AML-193 (cell line): ENCODE data around the gene GALNT12.

Experiments
- DNase-seq, 2 experiments: peaks; one replicate each; lab custom pipeline; 2025; lab: John Stamatoyannopoulos, UW

GALNT12 gene

DNA sequence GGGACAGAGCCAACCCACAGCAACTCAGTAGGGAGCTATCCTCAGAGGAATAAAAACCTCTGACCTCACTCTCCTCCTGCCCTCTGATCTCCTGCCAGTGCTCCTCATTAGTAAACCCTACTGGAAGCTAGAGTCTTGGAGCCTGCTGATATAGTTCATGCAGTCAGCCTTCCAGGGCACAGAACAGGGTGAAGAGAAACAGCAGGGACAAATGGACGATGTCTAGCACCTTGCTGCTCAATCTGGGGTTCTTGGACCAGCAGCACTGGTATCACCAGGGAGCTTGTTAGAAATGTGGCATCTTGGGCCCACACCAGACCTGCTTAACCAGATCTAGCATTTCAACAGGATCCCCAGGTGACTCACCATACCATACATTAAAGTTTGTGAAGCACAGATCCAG is 5.5 kb upstream of the GALNT12 start:
- DNase-seq: no peak

DNA sequence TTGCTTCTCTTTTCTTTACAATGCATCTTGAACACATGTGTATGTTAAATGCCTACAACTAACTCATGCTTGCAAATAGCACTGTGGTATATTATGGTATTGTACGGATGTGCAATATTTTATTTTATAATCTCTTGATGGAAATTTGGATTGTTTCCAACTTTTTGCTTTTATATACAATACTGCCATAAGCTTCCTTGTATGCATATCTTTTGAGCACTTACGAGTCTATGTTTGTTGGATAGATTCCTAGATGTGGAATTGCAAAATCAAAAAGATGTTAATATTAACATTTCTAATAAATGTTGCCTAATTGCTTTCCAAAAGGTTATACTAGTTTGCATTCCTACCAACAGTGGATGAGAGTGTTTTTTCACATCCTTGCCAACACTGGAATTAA is 3.4 kb upstream of the GALNT12 start:
- DNase-seq: no peak

DNA sequence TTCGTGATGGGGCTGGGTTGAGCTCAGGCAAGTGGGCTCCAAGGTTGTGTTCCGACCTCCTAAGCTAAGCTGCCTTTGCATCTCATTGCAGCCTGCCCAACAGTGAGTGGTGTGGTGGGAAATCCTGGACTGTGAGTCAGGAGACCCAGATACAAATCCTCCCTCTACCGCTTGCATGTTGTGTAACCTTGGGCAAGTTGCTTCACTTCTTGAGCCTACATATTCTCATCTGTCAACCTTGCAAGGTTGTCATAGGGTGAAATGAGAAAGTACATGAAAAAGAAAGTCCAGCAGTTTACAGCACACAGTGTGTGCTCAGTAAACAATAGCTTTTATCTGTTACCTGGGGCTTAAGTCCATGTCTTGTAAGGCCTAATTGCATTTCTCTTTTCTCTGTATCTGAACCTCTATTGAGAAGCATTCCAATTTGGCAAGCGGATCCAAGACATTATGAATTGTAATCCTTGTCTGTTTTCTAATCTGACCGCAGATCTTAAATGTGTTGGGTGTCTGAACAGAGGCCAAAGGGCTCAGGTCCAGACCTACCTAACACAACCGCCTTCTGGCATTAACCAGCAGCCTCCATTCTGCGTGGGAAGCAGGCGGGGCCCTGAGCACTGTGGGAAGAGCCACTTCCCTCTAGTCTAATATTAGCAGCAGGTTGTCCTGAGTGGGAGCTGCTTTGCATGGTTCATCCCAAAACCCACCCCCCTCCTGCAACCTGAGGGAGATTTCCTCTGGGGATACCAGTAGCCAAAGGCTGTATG is 1.8 kb upstream of the GALNT12 start:
- no peak for DNase-seq

DNA sequence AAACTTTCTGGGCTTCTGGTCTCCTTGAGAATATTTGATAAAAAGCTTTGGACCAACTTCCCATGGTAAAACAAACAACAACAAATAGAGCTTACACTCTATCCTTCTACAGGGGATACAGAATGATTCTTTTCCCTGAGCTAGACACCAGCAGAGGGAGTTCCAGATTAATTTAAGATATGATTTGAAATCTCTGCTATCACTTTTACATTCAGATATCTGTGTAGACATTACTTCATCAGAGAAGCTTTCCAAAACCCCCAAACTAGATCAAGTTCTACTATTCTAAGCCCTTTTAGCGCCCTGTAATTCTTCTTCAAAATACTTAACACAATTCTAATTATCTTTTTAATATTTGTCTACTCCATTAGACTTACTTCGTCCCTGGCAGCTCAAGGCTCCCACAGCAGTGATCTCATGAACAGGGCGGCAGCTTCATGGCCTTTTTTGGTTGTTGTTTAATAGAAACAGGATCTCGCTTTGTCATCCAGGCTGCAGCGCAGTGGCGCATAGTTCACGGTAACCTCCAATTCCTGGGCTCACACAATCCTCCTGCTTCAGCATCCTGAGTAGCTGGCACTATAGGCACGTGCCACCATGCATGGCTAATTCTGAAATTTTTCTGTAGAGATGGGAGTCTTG is 955 bp upstream of the GALNT12 start:
- DNase-seq: no peak

DNA sequence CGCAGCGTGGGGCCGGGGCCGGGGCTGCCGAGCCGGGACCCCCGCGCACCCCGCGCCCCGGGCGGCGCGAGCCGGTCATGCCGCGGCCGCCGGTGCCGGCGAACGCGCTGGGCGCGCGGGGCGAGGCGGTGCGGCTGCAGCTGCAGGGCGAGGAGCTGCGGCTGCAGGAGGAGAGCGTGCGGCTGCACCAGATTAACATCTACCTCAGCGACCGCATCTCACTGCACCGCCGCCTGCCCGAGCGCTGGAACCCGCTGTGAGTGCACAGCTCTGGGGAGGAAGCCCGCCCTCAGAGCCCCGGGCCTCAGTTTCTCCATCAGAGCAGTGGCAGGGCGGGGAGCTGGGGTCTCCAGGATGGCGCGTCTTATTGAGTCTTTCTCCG is 335 bp downstream of the GALNT12 start:
- no peak for DNase-seq

DNA sequence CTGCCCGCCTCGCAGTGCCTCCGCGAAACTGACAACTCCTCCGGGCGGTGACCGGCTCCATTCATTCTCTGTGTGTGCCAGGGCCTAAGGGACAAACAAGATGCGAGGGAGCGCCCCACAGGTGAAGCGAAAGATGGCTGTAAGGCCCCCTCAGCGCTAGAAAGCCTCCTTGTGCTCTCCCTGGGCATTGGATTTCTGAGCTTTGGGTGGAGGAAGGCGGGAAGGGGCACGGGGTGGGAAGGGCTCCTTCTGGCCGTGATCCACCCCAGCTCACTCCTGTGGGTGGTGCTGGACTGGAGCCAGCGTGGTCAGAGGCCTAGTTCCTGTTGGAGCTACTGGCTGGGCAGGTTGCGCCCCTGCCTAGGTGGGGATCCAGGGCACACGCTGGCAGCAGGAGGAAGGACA is 943 bp downstream of the GALNT12 start:
- DNase-seq: no peak

DNA sequence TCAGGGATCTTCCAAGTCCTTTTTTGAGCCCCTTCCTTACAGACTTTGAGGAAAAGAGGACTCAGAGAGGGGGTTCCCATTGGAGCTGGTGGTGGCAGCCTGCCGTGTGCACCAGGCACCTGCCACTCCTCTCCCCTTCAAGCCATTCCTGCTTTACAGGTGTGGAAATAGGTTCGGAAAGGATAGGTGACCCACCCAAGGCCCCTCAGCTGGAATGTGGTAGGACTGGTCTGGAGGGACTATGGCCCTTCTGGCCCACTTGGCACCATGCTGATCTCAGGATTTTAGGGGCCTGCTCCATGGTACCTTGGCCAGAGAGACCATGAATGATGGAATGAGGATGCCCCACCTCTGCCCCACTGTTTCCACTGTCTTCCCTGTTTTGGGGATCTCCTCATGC is 1.4 kb downstream of the GALNT12 start:
- DNase-seq: no peak

DNA sequence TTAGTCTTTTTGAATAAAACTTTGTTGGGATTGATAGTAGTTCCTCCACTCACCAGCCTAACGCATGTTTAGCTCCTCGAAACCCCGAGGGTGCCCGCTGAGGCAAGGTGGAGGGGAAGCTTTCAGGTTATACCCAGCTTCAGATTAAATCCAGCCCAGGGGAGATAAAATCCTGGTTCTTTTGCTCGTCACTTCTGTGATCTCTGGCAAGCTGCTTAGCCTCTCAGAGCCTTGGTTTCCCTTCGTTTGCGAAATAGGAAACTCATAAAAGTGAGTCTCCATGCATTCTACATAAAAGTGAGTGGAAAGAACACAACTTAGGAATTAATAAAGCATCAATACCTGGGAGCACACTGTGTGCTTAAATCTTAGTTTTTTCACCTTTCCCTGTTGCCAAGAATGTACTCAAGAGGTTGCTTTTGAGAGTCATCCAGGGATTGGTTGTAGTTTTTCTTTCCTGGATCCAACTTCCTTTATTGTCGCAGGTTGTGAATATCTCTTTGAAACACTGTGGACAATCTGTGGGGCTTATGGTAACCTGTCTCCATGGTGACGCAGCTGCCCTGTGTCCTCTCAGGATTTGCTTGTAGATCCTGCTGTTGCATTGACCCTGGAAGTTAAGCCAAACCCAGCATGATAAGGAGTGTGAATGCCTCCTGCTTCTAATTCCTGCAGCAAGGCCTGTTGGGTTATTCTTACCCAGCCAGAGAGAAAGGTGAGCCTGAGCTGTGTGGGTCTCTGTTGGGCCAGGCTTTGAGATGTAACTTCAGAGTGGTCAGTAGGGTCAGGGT is 2.0 kb downstream of the GALNT12 start:
- DNase-seq: no peak

DNA sequence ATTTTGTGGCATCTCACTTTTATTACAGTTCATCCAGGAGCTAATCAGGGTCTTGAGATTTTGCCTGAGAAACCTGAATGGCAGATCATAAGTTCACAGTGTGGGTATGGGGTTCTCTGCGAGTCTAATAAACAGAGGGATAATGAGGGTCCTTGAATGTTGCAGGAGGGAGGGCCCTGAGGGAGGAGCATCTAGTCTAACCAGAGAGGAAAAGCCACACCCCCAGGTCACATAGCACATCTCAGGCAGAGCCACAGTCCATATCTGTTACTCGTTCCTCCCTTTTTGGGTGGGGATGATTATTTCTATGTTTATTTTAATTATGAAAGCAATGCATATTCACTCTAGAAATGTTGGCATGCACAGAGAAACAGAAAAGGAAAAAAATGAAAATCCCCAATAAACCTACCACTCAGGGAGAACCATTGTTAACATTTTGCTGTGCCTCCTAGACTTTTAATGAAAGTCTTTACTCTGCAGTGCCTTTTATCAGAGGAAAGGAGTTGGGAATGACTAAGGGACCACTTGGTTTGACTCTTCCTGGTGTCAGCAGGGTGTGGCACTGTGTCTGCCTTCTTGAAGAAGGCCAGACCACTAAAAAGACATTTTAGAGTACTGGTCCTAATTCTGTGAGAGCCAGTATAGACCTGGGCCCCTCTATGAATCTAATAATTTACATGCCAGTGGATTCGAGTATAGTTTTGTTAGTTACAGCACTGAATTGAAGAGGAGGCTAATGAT is 2.8 kb downstream of the GALNT12 start:
- DNase-seq: no peak

DNA sequence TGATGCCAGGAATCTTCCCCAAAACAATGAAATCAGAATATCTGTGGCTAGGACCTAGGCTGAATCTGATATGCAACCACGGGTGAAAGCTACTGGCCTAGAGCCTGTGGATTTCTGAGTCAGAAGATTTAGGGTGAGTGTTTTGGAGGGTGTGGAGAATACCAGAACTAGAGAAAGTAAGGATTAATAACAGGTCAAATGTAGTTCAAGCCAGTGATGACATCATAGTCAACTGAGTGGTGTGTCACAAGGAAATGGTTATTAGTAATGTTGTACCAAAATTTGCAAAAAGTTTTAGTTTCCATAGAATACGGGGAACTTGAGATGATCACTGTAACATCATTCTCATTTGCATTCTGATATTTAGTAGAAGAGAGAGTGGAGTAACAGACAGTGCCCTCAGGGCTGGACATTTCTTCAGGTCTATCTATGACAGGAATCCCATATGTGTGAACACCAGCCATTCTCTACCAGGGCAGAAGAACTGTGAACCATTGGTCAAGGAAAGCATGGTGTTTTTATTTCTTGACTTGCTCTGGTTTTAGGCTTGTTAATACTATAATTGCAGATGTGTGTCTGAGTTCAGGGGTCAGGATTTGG is 3.7 kb downstream of the GALNT12 start:
- DNase-seq: no peak

DNA sequence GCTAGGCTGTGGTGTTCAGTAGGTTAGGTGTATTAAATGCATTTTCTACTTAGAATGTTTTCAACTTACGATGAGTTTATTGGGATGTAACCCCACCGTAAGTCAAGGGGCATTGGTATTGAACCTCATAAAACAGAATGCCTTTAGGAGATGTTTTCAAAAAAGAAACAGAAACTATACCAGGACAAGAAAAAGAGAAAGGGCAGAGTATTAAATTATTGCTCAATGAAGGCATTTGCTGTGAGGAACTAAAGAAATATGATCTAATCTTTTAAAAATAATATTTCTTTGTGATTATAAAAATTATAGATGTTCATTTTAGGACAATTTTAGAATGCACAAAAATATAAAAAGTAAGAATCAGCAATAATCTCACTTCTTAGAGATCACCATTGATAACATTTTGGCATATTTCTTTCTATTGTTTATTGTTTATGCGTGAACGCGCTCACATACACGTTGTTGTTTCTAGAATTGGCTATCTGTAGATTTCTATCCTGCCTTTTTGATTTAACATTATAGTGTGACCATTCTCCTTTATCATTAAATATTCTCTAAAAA is 8.0 kb downstream of the GALNT12 start:
- no peak for DNase-seq

DNA sequence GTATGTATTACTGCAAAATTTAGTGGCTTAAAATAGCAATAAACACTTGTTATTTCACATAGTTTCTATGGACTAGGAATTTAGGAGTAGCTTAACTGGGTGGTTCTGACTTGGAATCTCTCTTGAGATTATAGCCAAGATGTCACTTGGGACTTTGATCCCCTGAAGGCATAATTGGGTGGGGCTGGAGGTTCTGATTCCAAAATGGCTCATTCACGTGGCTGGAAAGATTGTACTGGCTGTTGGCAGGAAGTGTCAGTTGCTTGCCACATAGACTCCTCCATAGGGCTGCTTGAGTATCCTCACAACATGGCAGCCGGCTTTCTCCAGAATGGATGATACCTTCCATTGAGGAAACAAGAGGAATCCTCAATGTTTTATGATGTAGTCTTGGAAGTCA is 11.3 kb downstream of the GALNT12 start:
- no peak for DNase-seq

DNA sequence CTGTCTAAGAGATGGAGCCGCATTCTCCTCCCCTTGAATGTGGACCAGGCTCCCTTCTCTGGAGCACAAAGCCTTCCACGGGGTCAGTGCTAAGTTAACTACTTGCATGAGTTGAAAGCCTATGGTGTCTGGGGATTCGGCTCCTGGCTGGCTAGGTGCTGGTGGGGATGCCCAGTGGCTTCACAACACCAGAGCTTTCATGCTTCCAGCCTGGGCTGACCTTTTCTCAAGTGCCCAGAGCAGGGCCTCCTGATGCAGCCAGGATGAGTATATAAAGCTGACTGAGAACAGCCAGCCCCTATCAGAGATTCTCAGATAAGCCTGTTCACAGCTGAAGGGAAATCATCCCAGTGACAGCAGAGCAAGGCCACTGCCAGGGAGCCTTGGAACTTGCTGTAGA is 11.8 kb downstream of the GALNT12 start:
- no peak for DNase-seq

DNA sequence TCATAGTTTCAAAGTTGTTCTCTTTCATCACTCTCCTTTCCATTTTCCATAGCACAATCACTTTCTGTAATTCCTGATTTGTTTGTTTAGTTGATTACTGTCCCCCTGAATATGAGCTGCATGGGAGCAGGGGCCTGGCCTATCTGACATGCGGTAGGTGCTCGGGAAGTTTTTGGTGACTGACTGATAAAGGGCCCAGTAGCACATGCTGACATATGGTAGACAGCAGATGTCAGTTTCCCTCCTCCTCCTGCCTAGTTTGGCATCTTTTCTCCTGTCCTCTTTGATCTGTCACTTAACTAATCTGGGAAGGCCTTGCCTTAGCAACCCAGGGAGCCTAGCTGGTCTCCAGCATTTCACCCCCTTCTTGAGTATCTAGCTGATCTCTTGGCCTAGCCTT is 14.4 kb downstream of the GALNT12 start:
- DNase-seq: no peak

DNA sequence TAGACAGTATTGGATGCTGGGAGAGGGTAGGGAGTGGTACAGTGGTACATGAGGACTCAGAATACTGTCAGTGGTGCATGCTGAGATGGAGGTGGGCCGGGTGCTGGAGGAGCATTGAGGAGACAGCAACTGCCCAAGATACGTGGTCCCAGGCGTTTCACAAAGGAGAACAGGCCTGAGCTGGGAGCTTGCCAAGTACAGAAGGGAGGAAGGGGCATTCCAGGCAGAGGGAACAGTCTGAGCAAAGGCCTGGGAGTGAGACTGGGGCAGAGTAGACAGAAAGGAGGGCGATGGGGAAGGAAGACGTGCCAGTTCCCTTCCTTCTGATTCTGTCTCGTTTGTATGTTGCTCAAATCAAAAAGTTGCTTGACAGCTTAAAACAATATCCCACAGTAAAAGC is 15.2 kb downstream of the GALNT12 start:
- no peak for DNase-seq

DNA sequence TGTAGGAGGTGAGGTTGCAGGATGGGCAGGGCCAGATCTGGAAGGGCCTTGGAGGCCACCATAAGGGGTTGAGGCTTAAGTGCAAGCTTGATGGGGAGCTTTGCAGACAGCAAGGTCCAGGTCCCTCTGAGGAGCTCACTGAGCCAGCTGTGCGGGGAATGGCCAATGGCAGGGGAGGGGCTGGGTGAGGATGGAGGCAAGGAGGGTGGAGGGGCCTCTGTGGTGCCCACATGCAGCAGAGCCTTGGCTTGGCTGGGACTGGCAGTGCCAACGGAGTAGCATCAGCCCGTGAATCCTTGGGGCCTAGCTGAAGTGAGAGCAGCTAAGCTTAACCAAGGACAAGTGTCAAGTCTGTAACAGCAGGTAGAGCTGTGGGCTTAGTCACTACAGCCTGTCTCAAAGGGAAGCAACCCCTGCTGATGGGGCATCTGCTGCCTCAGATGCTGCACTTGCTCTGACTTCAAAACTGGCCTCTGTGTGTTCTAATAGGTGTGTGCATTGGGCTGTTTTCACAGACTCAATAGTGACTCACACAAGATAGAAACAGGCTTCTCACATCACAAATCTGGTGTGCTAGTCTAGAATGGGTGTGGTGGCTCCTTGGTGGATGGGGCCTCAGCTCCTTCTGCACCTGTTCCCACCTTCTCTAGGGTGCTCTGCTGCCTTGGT is 16.3 kb downstream of the GALNT12 start:
- DNase-seq: no peak

DNA sequence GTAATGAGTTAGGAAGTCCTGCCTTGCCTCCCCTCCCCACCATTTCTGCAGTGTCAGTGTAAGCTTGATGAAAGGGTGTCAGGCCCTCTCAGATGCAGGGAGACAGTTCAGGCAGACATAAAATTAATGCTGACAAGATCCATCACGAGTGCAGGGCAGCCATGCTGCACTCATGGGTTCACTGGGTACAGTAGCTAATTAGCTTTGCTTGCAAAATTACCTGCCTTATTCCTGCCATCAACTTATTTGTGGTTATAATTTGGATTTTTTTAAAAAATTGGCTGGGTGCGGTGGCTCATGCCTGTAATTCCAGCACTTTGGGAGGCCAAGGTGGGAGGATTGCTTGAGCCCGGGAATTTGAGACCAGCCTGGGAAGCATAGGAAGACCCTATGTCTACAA is 17.9 kb downstream of the GALNT12 start:
- DNase-seq: no peak

DNA sequence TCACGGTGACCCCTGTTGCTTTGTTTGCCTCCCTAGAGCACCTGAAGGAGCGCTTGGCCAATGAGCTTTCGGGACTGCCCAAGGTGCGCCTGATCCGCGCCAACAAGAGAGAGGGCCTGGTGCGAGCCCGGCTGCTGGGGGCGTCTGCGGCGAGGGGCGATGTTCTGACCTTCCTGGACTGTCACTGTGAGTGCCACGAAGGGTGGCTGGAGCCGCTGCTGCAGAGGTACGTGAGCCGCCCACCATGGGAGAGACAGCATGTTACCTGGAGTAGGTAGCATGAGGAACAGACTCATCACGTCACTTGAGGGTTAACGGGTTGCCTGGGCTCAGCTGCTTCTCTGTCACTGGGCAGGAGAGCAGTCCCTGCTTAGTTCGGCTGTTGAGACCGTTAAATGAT is 19.2 kb downstream of the GALNT12 start:
- no peak for DNase-seq

DNA sequence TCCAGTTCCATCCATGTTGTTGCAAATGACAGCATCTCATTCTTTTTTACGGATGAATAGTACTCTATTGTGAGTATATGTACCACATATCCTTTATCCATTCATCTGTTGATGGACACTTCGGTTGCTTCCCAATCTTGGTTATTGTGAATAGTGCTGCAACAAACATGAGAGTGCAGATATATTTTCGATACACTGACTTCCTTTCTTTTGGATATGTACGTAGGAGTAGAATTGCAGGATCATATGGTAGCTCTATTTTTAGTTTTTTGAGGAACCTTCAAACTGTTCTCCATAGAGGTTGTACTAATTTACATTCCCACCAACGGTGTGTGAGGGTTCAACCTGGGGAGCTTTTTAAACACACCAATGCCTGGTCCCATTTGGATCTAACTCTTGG is 22.3 kb downstream of the GALNT12 start:
- no peak for DNase-seq

DNA sequence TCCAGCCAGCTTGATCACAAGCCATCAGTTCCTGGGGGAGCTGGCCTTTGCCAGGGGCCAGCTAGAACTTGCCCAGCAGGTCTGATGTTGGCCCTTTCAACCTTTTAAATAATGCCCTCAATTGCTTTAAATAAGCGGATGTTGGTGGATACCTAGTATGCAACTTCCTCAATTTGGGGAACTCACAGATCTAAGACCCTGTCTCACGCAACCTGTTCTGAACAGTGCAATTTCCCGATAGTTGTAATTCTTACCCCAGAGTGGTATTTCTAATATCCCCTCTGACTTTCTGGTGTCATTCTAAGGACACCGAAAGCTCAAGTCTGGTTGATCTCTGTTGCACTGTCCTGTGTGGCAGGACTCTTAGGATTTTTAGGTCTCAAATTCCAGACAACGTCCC is 23.1 kb downstream of the GALNT12 start:
- DNase-seq: no peak

DNA sequence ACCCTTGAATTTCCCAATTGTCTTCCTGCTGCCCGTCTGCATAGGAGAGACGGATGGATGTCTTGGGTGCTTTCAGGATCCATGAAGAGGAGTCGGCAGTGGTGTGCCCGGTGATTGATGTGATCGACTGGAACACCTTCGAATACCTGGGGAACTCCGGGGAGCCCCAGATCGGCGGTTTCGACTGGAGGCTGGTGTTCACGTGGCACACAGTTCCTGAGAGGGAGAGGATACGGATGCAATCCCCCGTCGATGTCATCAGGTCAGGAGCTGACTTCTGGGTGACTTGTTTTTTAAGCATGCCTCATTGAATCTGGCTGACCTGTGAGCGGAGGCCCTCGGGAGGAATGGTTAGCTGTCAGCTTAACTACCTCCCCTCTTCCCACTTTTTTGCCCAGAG is 24.2 kb downstream of the GALNT12 start:
- DNase-seq: no peak
